ENCODE data around the gene GSN.

DNA sequence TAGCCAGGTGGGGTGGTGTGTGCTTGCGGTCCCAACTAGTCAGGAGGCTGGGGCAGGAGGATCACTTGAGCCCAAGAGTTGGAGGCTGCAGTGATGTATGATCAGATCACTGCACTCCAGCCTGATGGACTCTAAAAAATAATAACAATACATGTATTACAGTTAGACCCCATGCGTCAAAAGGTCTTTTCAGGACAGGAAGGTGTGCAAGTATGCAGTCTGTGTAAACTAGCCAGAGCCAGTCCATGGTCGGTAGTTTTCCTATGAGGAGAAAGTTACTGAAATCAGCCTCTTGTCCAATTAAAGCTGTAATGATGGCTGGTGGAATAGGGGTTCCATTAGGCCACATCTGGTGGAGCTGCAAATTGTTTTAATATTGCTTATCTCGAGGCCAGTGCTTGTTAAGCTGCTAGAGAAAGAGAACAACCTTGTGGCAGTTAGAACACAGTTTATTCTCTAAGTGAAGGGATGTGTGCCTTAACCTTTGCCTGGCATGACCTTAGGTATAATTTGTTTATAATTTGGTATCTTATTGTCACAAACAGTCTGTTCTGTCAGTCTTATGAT, 103.6 kb downstream of the GSN start:
- TF ChIP-seq CTCF (IDR thresholded peaks at IDR 0.05) (no peak), POLR2A (IDR thresholded peaks at IDR 0.05) (no peak)

Measured in breast epithelium (tissue), 3 donors.